ENCODE data around the gene MED15.
"Not testable (repeated sequence)": the region's sequence is repeated elsewhere in the genome, so short reads cannot be mapped to it uniquely, and the experiment has no call there.

Gene MED15

DNA sequence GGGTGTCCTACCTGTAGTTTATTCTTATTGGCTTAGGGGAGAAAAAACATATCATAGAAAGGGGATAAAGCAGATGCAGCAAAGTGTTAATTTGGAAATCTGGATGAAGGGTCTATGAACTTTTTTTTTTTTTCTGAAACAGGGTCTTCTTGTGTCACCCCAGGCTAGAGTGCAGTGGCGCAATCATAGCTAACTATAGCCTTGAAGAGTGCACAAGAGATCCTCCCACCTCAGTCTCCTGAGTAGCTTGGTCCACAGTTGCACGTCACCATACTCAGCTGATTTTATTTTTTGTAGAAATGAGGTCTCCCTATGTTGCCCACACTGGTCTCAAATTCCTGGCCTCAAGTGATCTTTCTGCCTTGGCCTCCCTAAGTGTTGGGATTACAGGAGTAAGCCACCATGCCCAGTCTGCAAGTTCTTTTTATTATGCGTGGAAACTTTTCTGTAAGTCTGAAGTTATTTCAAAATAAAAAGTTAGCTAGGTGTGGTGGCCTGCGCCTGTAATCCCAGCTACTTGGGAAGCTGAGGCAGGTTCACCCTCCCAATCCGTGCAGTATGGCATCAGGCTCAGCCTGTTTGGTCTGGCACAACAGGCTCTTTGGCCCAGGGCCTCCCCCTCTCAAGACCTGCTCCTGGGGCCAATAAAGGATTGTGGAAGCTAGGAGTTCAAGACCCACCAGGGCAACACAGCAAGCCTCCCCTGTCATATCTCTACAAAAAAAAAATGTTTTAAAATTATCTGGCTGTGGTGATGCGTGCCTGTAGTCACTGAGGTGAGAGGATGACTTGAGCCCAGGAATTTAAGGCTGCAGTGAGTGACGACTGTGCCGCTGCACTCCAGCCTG is 111.9 kb downstream of the MED15 start:
- no peak for DNase-seq (ENCODE audit: extremely low read depth in 1 of 2, low read depth in 1 of 2)

DNA sequence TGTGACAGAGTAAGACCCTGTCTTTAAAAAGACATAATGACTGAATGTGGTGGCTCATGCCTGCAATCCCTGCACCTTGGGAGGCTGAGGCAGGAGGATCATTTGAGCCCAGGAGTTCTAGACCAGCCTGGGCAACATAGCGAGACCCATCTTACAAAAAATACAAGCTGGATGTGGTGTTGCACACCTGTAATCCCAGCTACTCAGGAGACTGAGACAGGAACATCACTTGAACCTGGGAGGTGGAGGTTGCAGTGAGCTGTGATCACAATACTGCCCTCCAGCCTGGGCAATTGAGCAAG is 112.4 kb downstream of the MED15 start:
- not testable (repeated sequence) for DNase-seq (ENCODE audit: extremely low read depth in 1 of 2, low read depth in 1 of 2)

DNA sequence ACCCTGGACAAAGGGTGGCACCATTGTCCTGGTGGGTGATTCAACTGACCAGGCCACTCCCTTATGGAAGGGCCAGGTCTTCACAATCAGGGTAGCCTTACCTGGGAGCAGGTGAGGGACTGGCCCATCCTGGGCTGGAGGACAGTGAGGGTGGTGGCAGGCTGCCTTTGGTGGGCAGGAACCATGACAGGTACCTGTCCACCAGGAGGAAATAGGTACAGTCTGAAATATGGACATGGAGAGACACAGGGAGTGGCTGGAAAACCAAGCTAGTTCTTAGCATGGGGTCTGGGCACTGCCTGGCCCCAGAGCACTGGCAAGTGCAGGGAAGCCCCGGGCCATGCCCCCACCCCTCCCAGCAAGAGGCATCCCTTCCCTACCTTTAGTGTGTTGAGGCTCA is 113.8 kb downstream of the MED15 start:
- no peak for DNase-seq (ENCODE audit: extremely low read depth in 1 of 2, low read depth in 1 of 2)

DNA sequence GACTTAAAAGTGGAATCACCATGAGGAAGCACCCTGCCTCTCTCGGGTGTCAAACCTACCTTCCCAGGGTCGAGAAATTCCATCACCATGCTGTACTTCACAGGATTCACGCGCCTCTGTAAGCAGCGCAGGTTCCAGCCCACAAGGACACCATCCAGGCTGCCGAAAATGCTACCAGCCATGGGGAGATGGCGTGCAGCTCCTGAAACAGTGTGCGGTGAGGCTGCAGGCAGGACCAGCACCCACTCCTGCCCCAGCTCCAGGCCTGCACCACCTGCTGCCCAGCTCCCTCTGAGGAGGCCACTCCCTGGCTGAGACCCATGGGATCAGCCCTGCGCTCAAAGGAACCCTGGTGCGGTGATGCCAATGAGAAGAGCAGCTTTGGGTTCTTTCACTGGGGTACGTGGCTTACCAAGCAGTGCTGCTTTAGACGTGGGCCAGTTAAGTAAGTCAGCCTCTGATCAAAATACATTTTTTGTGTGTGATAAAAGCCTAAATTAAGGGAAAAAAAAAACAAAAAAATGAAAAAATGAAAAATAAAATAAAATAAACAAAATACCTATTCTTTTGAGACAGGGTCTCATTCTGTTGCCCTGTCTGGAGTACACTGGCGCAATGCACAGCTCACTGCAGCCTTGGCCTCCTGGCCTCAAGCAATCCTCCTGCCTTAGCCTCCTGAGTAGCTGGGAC is 115.4 kb downstream of the MED15 start:
- DNase-seq (ENCODE audit: extremely low read depth in 1 of 2, low read depth in 1 of 2): no peak

DNA sequence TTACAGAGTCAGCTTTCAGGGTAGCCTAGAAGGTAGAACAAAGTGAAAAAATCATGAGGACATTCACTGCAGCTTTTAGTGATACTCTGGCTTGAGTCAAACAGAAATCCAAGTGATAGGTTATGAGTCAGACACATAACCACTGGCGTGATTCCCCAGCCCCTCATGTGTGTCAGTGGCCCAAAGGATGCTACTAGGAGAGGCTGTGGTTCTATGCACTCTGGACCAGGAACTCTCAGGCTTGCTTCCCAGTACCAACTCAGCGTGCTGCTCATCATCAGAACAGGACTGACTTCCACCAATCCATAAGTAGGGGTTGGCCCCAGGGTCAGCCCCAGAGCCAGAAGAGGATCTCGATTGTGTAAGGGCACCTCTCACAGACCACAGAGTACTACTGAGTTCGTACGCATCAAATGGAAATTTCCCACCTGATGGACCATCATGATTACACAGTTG is 116.8 kb downstream of the MED15 start:
- DNase-seq (ENCODE audit: extremely low read depth in 1 of 2, low read depth in 1 of 2): no peak

DNA sequence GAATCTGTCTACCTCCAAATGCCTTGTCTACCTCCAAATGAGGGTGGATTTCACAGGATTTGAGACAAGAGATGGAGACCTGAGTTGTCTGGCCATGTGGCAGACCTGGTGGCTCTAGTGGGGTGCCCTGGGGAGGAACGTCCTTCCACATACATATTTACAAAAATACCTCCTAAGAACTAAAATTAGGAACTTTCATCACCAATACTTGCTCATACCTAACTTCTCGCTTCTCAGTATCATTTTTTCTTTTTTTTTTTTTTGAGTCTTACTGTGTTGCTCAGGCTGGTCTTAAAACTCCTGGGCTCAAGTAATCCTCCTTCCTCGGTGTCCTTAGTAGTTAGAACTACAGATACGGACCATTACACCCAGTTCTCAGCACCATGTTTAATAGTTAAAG is 117.9 kb downstream of the MED15 start:
- no peak for DNase-seq (ENCODE audit: extremely low read depth in 1 of 2, low read depth in 1 of 2)

DNA sequence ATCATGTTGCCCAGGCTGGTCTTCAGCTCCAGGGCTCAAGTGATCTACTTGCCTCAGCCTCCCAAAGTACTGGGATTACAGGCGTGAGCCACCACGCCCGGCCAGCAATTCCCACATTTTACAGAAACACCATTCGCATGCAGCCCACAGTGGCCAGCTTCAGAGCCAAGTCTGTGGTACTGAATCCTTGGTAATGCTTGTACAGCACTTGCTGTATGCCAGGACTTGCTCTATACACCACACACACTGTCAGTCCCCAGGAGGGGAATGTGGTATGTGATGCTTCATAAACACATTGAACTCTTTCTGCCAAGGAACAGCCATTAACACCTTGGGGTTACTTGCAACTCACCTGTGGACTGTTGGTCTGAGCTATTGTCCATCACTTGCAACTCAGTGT is 119.4 kb downstream of the MED15 start:
- no peak for DNase-seq (ENCODE audit: extremely low read depth in 1 of 2, low read depth in 1 of 2)

DNA sequence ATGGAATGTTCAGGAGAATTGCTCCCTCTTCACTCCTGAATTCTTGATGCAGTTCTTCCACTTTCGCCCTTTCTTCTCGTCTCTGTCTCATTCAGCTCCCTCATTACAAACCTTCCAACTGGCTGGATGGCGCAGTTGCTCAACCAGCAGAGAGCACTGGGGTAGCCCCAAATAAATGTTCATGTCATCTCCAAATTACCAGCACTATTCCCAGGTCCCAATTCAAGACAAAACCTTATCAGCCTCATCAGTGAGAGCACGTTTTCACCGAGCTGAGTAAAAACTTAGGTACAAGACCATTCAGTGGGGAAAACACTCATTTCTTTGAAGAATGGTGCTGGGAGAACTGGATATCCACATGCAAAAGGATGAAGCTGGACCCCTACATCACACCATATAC is 120.0 kb downstream of the MED15 start:
- no peak for DNase-seq (ENCODE audit: extremely low read depth in 1 of 2, low read depth in 1 of 2)

DNA sequence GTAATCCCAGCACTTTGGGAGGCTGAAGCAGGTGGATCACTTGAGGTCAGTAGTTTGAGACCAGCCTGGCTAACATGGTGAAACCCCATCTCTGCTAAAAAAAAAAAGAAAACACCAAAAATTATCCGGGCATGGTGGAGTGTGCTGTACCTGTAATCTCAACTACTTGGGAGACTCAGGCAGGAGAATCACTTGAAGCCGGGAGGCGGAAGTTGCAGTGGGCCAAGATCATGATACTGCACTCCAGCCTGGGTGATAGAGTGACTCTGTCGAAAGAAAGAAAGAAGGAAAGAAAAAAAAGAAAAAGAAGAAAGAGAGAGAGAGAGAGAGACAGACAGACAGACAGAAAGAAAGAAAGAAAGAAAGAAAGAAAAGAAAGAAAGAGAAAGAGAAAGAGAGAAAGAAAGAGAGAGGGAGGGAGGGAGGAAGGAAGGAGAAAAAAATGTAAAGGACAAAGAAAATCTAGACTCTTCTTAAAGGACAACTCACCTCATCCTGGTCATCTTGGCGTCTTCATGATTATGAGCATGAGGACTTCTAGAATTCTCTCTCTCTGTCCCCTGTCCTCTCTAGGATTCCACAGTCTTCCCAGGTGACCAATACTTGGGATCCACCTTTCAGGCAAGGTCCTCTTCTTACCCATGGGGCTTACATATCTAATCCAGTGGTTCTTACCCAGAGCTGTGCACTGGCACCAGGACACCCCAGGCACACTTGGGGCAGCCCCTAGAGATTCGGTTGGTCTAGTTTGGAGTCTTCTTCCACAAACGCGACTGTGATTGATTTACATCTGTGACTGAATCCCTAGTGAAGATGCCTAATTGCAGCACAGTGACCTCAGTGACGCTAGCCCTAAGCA is 120.9 kb downstream of the MED15 start:
- DNase-seq (ENCODE audit: extremely low read depth in 1 of 2, low read depth in 1 of 2): no peak

DNA sequence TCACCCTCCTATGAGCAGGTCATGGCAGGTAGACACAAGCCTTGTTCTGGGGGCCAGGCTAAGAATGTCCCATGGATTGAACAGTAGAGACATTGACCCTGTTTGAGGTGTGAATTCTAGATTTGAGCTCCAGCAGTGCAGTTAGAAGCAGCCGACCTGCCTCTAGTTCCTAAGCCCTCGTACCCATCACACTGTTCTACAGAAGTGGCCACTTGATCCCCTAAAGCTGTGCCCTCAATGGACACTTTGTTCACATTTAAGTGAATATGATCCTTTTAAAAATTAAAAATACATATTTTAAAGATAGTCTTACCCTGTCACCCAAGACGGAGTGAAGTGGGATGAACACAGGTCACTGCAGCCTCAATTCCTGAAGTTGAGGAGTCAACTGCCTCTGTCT is 122.0 kb downstream of the MED15 start:
- DNase-seq (ENCODE audit: extremely low read depth in 1 of 2, low read depth in 1 of 2): no peak

DNA sequence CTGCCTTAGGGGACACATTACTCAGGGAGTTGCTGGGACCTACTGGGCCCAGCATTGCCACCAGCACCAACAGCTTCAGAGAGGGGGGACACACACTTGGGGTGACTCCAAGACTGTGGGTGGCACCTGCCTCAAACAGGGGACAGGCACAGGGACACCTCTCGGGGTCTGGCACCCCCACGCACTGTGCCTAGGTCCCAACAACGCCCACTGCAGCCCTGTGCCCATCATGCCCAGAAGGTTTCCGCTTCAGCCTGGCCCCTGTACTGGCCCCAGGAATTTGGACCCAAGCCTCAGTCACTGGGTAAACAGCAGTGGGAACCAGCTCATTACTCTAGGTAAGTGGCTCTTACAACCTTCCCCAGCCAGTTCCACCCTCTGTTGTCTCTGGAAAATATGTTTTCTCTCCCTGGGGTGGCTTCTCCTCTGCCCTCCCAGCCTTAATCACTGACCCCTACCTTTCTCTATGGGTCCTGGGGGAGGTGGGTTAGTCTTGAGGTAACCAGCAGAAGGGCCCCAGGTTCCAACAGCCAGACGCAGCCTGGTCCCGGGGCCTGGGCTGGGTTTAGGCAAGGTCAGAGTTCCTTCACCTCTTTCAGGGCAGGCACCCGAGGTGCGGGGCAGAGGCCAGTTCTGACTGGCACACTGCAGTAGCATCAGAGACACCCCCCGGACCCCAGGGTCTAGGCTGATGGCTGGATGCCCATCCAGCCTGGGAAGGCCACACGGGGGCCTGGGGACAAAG is 123.6 kb downstream of the MED15 start:
- DNase-seq (ENCODE audit: extremely low read depth in 1 of 2, low read depth in 1 of 2): no peak

DNA sequence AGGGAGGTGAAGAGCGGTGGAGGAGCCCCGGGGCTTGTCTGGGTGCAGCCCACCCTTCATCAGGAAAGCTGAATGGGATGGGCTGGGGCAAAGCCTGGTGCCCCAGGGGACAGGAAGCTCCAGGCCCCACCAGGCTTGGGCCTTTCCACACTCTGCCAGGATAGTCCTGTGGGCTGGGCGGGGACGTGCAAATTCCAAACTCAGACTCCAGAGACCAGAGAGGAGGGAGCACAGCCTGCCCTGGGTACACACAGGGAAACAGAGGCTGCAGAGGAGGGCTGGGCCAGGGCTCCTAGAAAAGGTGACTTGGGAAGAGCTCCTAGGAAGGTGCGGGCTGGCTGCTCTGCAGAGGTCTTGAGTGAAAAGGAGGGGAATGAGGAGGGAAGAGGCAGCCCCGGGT is 124.7 kb downstream of the MED15 start:
- no peak for DNase-seq (ENCODE audit: extremely low read depth in 1 of 2, low read depth in 1 of 2)

DNA sequence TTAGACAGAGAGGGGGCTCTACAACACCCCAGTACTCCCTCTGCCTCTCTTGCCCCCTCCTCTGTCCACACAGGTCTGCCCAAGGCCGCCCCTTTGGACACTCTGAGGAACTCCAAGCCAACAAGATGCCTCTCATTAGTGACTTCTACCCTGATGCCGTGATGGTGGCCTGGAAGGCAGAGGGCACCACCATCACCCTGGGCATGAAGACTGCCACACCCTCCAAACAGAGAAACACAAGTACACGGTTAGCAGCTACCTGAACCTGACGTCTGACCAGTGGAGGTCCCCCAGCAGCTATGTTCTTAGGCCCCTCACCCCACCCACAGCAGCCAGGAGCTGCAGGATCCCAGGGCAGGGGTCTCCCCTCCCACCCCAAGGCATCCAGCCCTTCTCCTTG is 125.1 kb downstream of the MED15 start:
- DNase-seq (ENCODE audit: extremely low read depth in 1 of 2, low read depth in 1 of 2): no peak

DNA sequence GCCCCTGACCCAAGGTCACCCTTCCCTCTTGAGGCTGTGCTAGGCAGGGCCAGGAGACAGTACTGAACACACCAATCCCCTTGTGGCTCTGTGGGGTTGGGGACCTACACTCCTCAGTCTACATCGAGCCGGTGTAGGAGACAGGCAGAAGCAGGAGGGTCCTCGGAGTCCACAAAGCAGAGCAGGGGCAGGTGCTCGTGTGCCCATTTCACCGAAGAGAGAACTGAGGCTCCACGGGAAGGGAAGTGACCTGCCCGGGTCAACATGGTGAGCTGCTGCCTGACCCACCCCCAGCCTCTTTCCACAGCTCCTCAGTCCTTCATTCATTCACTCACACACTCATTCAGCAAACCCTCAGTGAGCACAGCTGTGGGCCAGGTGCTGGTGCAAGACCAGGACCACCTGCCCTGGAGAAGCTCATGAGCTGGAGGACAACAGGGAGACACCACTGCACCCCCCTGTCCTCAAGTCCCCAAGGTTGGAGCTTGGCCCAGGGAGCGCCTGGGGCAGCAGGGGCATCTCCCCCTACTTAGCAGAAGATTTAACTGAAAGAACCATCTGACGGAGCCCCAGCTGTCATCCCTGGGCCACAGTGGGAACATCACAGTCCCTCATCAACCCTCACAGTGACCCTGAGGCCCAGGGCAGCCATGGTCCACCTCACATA is 127.3 kb downstream of the MED15 start:
- DNase-seq (ENCODE audit: extremely low read depth in 1 of 2, low read depth in 1 of 2): no peak

DNA sequence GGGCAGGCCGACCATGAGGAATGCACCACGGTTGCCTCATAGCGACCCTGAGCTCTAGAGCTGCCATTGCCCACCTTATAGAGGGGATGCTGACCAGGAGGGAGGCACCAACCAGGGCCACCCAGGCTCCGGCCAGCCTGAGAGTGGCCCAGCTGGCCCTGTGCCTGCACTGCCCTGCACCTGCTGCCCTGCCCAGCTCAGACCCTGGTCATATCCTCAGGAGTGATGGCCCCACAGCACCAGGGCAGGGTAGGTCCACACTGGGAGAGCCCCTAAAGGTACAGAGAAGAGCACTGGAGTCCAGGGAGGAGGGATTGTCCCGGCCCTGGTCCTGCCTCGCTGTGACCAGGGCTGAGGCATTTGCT is 127.8 kb downstream of the MED15 start:
- DNase-seq (ENCODE audit: extremely low read depth in 1 of 2, low read depth in 1 of 2): no peak

DNA sequence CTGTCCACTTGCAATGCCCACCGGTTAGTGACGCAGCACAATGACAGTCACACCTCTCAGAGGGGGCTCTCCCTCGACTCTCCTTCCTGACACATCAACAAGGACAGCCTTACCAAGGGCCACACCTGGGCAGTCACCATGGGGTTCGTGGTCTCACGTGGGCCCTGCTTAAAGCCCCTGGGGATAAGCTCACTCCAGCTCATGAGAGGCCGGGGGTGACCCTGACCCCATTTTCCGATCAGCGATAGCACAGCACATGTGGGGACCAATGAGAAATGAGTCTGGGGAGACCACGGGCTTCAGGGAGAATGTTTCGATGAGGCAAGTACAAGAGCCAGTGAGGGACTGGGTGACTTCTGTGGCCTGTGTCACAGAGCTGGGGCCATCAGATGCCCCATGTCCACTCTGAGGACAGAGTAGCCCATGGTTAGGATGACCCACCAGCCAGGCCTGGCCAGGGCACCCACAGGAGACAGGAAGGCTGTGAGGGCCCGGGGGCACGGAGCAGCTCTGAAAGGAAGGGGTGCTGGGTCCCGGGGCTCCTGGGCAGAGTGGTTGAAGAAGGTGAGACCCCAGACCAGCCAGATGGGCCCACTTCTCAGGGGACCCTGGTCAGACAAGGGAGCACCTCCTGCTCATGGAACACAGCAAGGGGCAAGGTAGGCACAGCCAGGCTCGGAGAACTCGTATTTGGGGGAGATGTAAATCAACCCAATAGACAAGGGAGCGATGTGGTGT is 128.8 kb downstream of the MED15 start:
- DNase-seq (ENCODE audit: extremely low read depth in 1 of 2, low read depth in 1 of 2): no peak

DNA sequence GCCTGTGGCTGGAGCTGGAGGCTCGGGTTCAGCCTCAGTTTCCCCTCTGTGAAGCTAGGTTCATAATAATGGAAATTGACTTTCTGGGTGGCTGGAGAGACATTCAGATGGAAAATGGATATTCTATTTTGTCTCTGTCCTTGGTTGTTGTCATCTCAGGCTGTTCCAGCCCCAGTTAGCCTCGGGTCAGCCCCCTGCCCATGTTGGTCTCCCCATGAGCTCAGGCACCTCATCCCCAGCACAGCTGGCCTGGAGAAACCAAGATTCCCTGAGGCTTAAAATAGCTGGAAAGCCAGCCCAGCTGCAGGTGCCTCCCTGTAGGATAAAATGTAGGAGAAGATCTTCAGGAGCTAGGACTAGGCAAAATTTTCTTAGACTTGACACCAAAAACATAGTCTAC is 129.5 kb downstream of the MED15 start:
- no peak for DNase-seq (ENCODE audit: extremely low read depth in 1 of 2, low read depth in 1 of 2)
